Measurements from ENCODE around the gene IER2.

Gene IER2

GRCh38 chr19:13119627-13120026, 30.6 kb upstream of the IER2 start:
- no peak for DNase-seq

DNA sequence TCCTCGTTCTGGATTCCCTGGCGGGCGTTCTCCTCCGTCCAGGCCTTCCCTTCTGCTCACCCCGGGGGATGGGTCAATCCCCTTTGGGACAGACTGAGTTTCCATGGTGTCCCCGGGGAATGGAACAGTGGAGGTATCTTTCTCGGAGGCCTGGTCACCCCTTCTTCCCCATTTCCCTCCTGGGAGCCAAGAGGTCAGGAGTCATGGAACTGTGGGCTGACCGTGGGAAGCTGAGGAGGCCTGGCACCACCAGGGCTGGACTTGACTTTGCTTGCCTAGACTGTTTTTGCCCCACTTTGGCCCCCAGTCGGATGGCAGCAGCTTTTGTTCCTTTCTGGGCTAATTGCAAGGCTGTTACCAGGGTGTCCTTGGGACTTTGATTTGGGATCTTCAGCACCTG, 30.2 kb upstream of the IER2 start:
- no peak for DNase-seq

DNA sequence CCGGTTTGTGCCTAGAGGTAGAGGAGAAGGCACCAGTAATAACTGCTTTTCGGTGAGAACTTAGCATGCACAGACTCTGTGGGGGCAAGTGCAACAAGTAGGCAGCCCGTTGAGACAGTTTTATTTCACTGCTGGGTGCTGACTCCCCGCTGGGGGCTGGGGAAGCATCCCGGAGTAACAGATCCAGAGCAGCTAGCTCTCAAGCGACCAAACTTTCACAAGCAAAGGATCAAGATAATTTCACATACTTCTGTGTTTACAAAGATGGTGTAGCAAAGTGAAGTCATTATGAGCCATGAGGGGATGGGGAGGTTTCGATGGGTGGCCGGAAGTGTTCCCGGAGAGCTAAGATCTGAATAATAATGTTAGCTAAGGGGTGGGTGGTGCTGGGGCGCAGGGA, 29.4 kb upstream of the IER2 start:
- no peak for DNase-seq

DNA sequence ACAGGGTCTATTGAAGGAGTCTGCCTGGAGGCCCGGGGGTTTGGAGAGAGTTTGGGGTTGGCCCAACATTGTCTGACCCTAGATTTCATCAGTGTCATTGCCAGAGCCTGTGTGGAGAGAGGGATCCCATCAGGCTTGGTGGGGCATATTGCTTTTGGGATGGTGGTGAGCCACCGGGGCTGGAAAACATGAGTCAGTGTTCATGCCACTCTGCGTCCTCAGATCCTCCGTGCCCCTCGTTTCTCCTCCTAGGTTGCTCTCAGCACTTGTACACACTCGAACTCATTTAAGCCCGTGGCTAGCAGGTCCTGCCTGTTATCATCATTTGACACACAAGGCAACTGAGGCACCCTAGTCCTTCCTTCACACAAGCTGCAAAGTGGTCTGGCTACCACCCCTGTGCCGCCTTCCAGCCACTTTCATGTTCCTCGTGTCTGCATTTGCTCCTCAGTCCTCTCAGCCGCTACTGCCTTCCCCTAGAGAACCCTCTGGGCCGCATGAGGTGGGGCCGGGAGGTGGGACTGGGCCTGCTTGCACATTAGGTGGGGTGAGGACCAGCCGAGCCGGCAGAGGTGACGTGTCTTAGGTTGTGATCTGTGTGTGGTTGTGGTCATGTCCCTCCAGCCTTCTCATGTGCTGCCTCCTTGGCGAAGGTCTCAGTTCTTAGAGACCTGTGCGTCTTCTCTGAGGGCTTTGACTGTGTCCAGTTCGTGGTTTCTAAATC, 28.5 kb upstream of the IER2 start:
- DNase-seq, result no peak

- no peak for DNase-seq
Observed at GRCh38 chr19:13122275-13122878, 27.8 kb upstream of the IER2 start.

DNA sequence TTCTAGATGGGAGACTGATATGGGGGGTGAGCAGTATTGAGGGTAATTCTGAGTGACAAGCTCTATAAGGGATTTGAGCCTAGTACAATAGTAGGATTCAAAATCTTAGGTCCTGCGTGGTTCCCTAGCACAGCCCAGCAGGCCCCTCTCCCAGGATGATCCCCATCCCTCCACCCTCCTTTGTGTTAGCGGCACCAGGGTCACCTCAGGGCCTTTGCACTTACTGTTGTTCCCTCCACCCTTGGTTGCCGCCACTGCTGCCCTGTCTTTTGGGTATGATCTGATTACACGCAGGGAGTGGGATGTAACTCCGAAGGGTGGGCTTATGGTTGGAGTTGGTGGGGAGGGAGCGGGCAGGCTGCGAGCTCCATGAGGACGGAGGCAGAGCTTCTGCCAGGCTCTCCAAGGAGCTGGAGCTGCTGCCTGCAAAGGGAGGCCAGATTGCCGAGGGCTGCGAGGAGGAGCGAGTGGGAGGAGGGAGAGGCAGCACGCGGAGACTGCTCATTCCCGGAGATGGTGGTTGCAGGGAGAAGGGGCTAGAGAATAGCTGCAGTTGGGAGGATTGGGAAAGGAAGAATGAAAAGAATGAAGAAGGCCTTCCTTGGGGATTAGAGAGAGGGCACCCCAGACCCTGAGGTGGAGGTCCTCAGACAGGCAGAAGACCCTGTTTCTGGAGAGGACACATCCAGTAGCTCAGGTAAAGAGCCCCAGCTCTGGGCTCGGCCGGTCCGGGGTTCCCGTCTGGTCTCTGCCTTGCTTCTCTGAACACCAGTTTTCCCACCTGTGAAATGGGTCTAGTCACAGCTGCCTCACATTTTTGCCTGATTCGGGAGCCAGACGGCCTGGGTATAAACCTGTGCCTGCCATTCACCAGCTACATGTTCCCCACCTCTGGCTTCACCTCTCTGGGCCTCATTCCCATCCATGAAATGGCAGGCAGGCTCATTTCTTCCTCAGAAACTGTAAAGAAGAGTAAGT, 26.9 kb upstream of the IER2 start:
- no peak for DNase-seq

DNA sequence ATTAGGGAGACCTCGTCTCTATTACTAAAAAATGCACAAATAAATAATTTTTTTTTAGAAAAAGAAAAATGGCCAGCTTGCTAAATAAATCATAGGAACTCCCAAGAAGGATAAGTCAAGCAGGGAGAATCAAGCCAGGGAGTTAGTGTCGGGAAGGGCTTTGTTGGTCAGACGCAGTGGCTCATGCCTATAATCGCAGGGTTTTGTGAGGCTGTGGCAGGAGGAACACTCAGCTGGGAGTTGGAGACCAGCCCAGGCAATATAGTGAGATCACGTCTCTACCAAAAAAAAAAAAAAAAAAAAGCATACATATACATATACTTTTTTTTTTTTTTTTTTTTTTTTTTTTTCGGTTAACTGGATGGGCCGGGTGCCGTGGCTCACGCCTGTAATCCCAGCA, 23.2 kb upstream of the IER2 start:
- DNase-seq, result no peak

- DNase-seq, result no peak
Observed at GRCh38 chr19:13127811-13128575, 22.2 kb upstream of the IER2 start.

DNA sequence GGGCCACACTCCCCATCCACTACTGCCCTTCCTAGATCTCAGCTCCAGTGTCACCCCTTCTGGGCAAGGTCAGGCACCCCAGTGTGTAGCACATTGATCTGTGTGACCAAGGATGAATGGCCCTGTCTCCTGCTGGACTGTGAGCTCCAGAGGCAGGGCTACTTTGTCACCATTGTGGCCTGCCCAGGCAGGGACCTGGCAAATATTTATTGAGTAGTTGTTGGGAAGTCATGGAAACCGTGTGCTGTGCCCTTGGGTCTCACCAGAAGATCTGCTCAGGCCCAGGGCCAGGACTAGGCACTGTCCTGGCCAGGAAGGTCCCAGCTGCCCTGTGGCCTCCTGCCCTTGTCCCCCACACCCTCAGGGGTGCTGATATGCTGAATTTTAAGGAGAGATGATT, 21.6 kb upstream of the IER2 start:
- no peak for DNase-seq

- no peak for DNase-seq
Observed at GRCh38 chr19:13129384-13129783, 20.8 kb upstream of the IER2 start.

DNA sequence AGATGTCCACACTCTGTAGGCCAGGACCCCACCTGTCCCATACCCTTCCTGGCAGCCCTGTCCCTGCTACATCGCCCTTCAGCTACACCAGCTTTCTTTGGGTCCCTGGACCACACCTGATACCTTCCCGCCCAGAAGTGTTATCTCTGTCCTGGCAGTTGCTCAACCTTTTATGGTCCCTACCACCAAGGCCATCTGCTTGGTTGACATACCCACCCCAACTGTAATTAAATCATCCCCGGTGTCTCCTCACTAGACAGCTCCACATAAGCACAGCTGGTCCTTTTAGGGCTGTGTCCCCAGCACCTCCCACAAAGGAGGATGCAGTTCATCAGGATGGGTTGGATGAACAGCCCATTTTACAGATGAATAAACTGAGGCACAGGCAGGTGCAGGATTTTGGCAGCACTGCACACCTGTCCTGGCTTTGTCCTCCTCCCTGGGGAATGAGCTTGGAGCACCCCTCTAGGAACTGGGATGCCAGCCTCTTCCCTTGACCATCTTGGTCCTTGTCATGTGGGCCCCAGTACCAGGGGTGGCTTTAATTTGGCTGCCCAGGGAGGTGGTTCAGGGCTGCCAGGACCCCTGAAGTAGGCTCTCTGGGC, 19.2 kb upstream of the IER2 start:
- no peak for DNase-seq

GRCh38 chr19:13132471-13133180, 17.6 kb upstream of the IER2 start:
- no peak for DNase-seq

GRCh38 chr19:13133241-13133870, 16.9 kb upstream of the IER2 start:
- no peak for DNase-seq

GRCh38 chr19:13134626-13135025, 15.6 kb upstream of the IER2 start:
- no peak for DNase-seq

- no peak for DNase-seq
Observed at GRCh38 chr19:13135068-13136062, 14.8 kb upstream of the IER2 start.

DNA sequence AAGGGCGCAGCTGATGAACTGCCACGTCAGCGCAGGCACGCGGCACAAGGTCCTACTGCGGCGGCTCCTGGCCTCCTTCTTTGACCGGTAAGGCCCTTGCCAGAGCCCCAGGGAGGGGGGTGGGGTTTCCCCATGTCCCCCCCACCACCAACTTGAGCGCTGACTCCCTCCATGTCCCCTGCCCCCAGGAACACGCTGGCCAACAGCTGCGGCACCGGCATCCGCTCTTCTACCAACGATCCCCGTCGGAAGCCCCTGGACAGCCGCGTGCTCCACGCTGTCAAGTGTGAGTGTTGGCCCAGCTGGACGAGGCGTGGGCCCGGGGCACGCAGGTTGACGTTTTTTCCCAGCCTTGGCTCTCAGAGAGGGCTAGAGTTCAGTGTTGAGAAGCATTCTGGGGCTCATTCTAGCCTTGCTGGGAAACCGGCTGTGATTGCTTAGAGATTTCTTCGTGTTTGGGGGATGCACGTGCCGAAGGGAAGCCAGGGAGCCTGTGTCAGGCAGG, 12.9 kb upstream of the IER2 start:
- DNase-seq, result no peak

- DNase-seq, result no peak
Observed at GRCh38 chr19:13138171-13138915, 11.9 kb upstream of the IER2 start.

- no peak for DNase-seq
Observed at GRCh38 chr19:13138916-13139198, 11.4 kb upstream of the IER2 start.

GRCh38 chr19:13139633-13140311, 10.4 kb upstream of the IER2 start:
- no peak for DNase-seq

Data from NCI-H1105 (cell line).